BE2C (cell line): ENCODE measurements around the gene AASDH. TPM values are rescaled to one million over a fixed set of nuclear protein-coding genes. Genes with fewer than 3 reads are reported as not detected.

Source experiments
- DNase-seq: peaks from one replicate; pipeline ENCODE4 v3.0.0-alpha.2; 2020
- H3K27me3 ChIP-seq: fragments of 250-450 bp; sonication (Bioruptor Pico); 2 replicates; pipeline ENCODE4 v1.5.1; 2020; ENCODE audit warnings: mild to moderate bottlenecking
- H3K36me3 ChIP-seq: fragments of 250-450 bp; sonication (Bioruptor Pico); 2 replicates; pipeline ENCODE4 v1.5.1; 2020; ENCODE audit warnings: mild to moderate bottlenecking
- H3K4me1 ChIP-seq: fragments of 250-450 bp; sonication (Bioruptor Pico); 2 replicates; pipeline ENCODE4 v1.5.1; 2020
- H3K4me3 ChIP-seq: 2 replicates; pipeline ENCODE4 v1.5.1; 2011; ENCODE audit warnings: low read depth, low read length
- H3K9me3 ChIP-seq: fragments of 250-450 bp; sonication (Bioruptor Pico); 2 replicates; pipeline ENCODE4 v1.5.1; 2020
- CTCF ChIP-seq: IDR thresholded peaks from 2 replicates; pipeline ENCODE4 v1.5.1; 2012; ENCODE audit warnings: mild to moderate bottlenecking, low read depth, low read length
- polyA plus RNA-seq: library from polyadenylated mRNA; unstranded; fragments of >200 nt; gene quantifications from one replicate; pipeline ENCODE4 v1.2.1, GENCODE V29; 2012; ENCODE audit warnings: low read depth, missing spikeins; ENCODE audit not compliant: insufficient read length, insufficient read depth

AASDH gene
- 3.0 TPM for polyA plus RNA-seq

DNA sequence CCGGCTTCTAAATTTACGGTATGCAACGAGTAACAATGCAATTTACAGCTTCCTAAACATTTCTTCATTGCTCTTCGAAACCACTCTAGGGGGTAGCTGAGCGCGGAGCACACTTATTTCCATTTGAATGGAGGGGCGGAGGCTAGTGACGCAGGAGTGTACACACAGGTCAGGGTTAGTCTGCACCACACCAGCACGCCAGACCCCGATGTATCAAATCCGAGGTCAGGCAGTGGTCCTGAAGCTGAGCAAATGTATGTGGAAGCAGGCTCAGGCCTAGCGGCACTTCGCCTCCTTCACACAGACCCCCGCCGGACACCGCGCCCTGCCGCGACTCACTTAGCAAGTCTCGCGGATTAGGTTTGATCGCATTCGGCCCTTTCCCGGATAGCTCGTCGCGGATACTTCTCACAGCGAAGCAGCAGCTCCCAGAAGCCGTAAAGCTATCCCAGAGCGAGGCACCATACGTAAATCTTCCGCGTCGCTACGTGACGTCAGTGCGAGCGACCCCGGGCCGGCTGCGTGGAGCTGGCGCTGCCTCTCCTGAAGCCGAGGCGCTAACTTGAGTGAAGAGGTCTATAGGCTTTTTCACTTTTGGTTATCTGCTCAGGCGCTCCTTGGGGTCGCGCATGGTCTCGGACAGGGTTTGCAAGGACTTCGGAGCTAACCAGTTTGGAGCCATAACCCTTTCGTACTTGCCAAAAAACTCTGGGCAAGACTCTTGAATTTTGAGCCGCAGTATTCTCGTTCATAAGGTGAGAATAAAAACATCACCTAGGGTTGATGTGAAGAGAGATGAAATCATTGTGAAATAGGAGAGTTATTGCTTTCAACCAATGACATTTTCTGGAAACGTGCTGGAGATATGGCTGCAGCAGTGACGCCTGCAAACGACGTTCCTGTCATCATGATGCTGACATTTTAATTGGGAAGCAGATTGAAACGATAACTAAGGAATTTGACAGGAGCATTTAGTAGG, at the start of gene AASDH:
Gene AASDH (minus strand): TSS at position 469 of the 979 bp plus-strand sequence. CDS start 3,192 bp downstream, outside the sequence.
- TF ChIP-seq CTCF: no peak
- 0 out of 2 replicates have a peak, but pooled peaks cover 3% of the 10 kb centered on the region for H3K4me1 ChIP-seq
- H3K36me3 ChIP-seq: peaks cover under 1% of the 10 kb centered on the region; the same call in 1 of the 2 replicates
- peak; percentile 92 for DNase-seq
- H3K4me3 ChIP-seq: peak within 1 kb of the TSS; percentile 91
- H3K27me3 ChIP-seq: no peaks in the 10 kb centered on the region
- no peaks in the 10 kb centered on the region for H3K9me3 ChIP-seq

GRCh38 chr4:56435140-56435926, 48.0 kb upstream of the AASDH start, which contains the start of gene PPAT:
PPAT (minus strand) TSS chr4:56435615; CDS start chr4:56435477, 138 bp downstream.
- peak; percentile 99 for DNase-seq
- H3K9me3 ChIP-seq: no peaks in the 10 kb centered on the region
- 0 out of 2 replicates have a peak, but pooled peaks have one; percentile 4 for TF ChIP-seq CTCF
- no peaks in the 10 kb centered on the region for H3K27me3 ChIP-seq
- no peaks in the 10 kb centered on the region; the same call in 1 of the 2 replicates for H3K36me3 ChIP-seq
- H3K4me1 ChIP-seq: no peaks in the 10 kb centered on the region
- peak within 1 kb of the TSS; percentile 99 for H3K4me3 ChIP-seq

- peak overlapping the region; percentile 99 for H3K4me3 ChIP-seq
- no peaks in the 10 kb centered on the region for H3K9me3 ChIP-seq
- DNase-seq: peak; percentile 76
- TF ChIP-seq CTCF: no peak
- H3K27me3 ChIP-seq: no peaks in the 10 kb centered on the region
- H3K4me1 ChIP-seq: no peaks in the 10 kb centered on the region
- no peaks in the 10 kb centered on the region; the same call in 1 of the 2 replicates for H3K36me3 ChIP-seq
Measured at GRCh38 chr4:56434599-56435139, 47.4 kb upstream of the AASDH start.

DNA sequence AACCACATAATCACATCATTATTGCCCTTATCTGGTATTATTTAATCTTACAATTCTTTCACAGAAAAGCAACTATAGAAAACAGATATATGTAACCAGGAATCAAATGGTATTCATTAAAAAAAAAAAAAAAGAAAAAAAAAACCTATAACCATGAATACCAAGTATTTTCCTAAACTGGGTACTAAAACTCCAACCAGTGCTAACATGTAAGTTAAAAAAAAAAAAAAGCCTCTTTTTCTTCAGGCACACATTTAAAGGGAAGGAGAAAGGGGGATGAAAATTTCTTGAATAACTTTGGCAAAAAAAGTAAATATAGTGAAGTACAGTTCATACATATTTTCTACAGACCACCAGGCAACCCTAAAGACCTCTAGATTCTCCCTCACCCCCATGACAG, 46.0 kb upstream of the AASDH start:
- DNase-seq: no peak
- H3K4me1 ChIP-seq: no peaks in the 10 kb centered on the region
- peak overlapping the region; percentile 99 for H3K4me3 ChIP-seq
- H3K27me3 ChIP-seq: no peaks in the 10 kb centered on the region
- no peaks in the 10 kb centered on the region for H3K36me3 ChIP-seq
- TF ChIP-seq CTCF: no peak
- H3K9me3 ChIP-seq: no peaks in the 10 kb centered on the region

- Histone ChIP-seq H3K4me1 (no peaks in the 10 kb centered on the region), H3K36me3 (peaks cover 11% of the 10 kb centered on the region), H3K9me3 (no peaks in the 10 kb centered on the region), H3K27me3 (no peaks in the 10 kb centered on the region), H3K4me3 (no peak overlapping the region)
- no peak for DNase-seq
- no peak for TF ChIP-seq CTCF
Measured at GRCh38 chr4:56430203-56430602, 42.9 kb upstream of the AASDH start.
